GM19455 (cell line): ENCODE data around the gene APOLD1.
"Not testable (repeated sequence)": the region's sequence is repeated elsewhere in the genome, so short reads cannot be mapped to it uniquely, and the experiment has no call there.

Experiments
- ATAC-seq: cut with Tn5 transposase; IDR thresholded peaks from one replicate; pipeline ENCODE4 v1.9.1; 2021; ENCODE audit not compliant: unreplicated experiment

Gene APOLD1

GRCh38 chr12:12784911-12785814 lies at the start of gene APOLD1:
Gene APOLD1, plus strand, starts transcription at chr12:12785659. Its CDS starts 33 bp downstream, at chr12:12785692.
- ATAC-seq, result no peak

GRCh38 chr12:12736759-12737676 lies 48.4 kb upstream of the APOLD1 start:
- peak; percentile 80 for ATAC-seq

- ATAC-seq, result not testable (repeated sequence)
Observed at GRCh38 chr12:12738152-12738551, 47.3 kb upstream of the APOLD1 start.

GRCh38 chr12:12741660-12742059 lies 43.8 kb upstream of the APOLD1 start:
- ATAC-seq, result no peak

GRCh38 chr12:12744546-12745305 lies 40.7 kb upstream of the APOLD1 start:
- ATAC-seq, result no peak

- ATAC-seq, result no peak
Observed at GRCh38 chr12:12745576-12746211, 39.8 kb upstream of the APOLD1 start.

GRCh38 chr12:12747278-12747677 lies 38.2 kb upstream of the APOLD1 start:
- no peak for ATAC-seq

- no peak for ATAC-seq
Observed at GRCh38 chr12:12748044-12748443, 37.4 kb upstream of the APOLD1 start.

- ATAC-seq, result no peak
Observed at GRCh38 chr12:12749433-12749832, 36.0 kb upstream of the APOLD1 start.

- no peak for ATAC-seq
Observed at GRCh38 chr12:12755923-12756322, 29.5 kb upstream of the APOLD1 start.

GRCh38 chr12:12757121-12757520 lies 28.3 kb upstream of the APOLD1 start:
- ATAC-seq, result no peak

GRCh38 chr12:12759234-12759915 lies 26.1 kb upstream of the APOLD1 start:
- ATAC-seq, result no peak

GRCh38 chr12:12764824-12765223 lies 20.6 kb upstream of the APOLD1 start:
- ATAC-seq, result no peak

GRCh38 chr12:12770262-12770661 lies 15.2 kb upstream of the APOLD1 start:
- ATAC-seq, result no peak

- no peak for ATAC-seq
Observed at GRCh38 chr12:12774791-12775190, 10.7 kb upstream of the APOLD1 start.

GRCh38 chr12:12776261-12776660 lies 9.2 kb upstream of the APOLD1 start:
- no peak for ATAC-seq

GRCh38 chr12:12777092-12777491 lies 8.4 kb upstream of the APOLD1 start:
- ATAC-seq, result no peak

- ATAC-seq, result no peak
Observed at GRCh38 chr12:12779007-12779406, 6.5 kb upstream of the APOLD1 start.

- ATAC-seq, result no peak
Observed at GRCh38 chr12:12779529-12779928, 5.9 kb upstream of the APOLD1 start.

- ATAC-seq, result no peak
Observed at GRCh38 chr12:12784116-12784515, 1.3 kb upstream of the APOLD1 start.
